Measurements from ENCODE around the gene CASP8. TPM values are rescaled to one million over a fixed set of nuclear protein-coding genes. Genes with fewer than 3 reads are reported as not detected.

Gene CASP8
- total RNA-seq, 1 experiment from 2014 or later, result 14.4 TPM

DNA sequence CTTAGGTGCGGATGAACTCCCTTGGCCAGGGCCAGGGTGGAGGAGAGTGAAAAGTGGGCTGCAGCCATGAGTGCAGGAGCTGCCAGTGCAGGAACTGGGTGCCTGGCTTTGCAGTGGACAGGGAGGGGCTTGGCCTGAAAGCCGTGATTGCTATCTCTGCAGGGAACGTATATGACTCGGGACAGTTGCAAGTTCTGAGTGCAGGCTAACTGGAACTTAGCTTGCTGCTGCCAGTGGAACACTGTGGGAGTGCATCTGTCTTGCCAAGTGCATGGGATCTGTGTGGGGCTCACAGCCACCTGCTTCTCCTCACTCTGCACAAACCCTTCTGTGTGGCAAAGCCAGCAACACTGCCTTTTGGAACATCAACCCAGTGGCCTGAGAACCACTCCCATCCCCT, 59.9 kb downstream of the CASP8 start:
- no peaks in the 10 kb centered on the region for H3K27me3 ChIP-seq
- H3K4me3 ChIP-seq, result no peak overlapping the region
- DNase-seq, result peak in 1 of 2 experiments; percentile 16
- no peaks in the 10 kb centered on the region for H3K36me3 ChIP-seq
- peaks cover 3% of the 10 kb centered on the region; the same call in 1 of the 2 replicates for H3K4me1 ChIP-seq
- H3K9me3 ChIP-seq (replicated peaks), result peaks cover 5% of the 10 kb centered on the region; the same call in 1 of the 2 replicates
- no peak overlapping the region for H3K27ac ChIP-seq

- H3K36me3 ChIP-seq, result no peaks in the 10 kb centered on the region
- peaks cover 5% of the 10 kb centered on the region; the same call in 1 of the 2 replicates for H3K9me3 ChIP-seq (replicated peaks)
- H3K4me3 ChIP-seq, result no peak overlapping the region
- no peak overlapping the region for H3K27ac ChIP-seq
- peak; percentile 56 to 67 for DNase-seq
- H3K27me3 ChIP-seq, result no peaks in the 10 kb centered on the region
- H3K4me1 ChIP-seq, result peaks cover 3% of the 10 kb centered on the region; the same call in 1 of the 2 replicates
Observed at GRCh38 chr2:201320701-201321100, 60.4 kb downstream of the CASP8 start.

GRCh38 chr2:201322772-201323171, 62.4 kb downstream of the CASP8 start:
- no peak for DNase-seq
- peaks cover 3% of the 10 kb centered on the region; the same call in 1 of the 2 replicates for H3K4me1 ChIP-seq
- no peaks in the 10 kb centered on the region for H3K27me3 ChIP-seq
- peaks cover 5% of the 10 kb centered on the region; the same call in 1 of the 2 replicates for H3K9me3 ChIP-seq (replicated peaks)
- H3K4me3 ChIP-seq, result no peak overlapping the region
- no peaks in the 10 kb centered on the region for H3K36me3 ChIP-seq
- H3K27ac ChIP-seq, result no peak overlapping the region

GRCh38 chr2:201327678-201328077, 67.3 kb downstream of the CASP8 start:
- Histone ChIP-seq H3K4me1 (no peaks in the 10 kb centered on the region), H3K27me3 (no peaks in the 10 kb centered on the region), H3K36me3 (no peaks in the 10 kb centered on the region), H3K27ac (no peak overlapping the region), H3K9me3 (replicated peaks) (peaks cover 5% of the 10 kb centered on the region; the same call in 1 of the 2 replicates), H3K4me3 (no peak overlapping the region)
- DNase-seq, result no peak

- DNase-seq, result no peak
- no peaks in the 10 kb centered on the region for H3K27me3 ChIP-seq
- H3K27ac ChIP-seq, result no peak overlapping the region
- no peaks in the 10 kb centered on the region for H3K9me3 ChIP-seq (replicated peaks)
- no peak overlapping the region for H3K4me3 ChIP-seq
- no peaks in the 10 kb centered on the region for H3K36me3 ChIP-seq
- no peaks in the 10 kb centered on the region for H3K4me1 ChIP-seq
Observed at GRCh38 chr2:201329409-201329808, 69.1 kb downstream of the CASP8 start.

Other genes with a start within 250 kb of the CASP8 start
- gene HYCC2, start 188.9 kb upstream of the CASP8 start, total RNA-seq (2014; rRNA removed; shearing (Covaris generic)), result 6.6 and 9.3 TPM in 2 replicates
- gene NDUFB3, start 188.5 kb upstream of the CASP8 start, total RNA-seq (2014; rRNA removed; shearing (Covaris generic)), result 126 and 138 TPM in 2 replicates
- gene CFLAR, start 144.4 kb upstream of the CASP8 start, total RNA-seq (2014; rRNA removed; shearing (Covaris generic)), result 13.6 TPM in 2 replicates
- gene CASP10, start 77.4 kb upstream of the CASP8 start, total RNA-seq (2014; rRNA removed; shearing (Covaris generic)), result 1.0 and 1.1 TPM in 2 replicates
- gene FLACC1, start 96.8 kb downstream of the CASP8 start, total RNA-seq (2014; rRNA removed; shearing (Covaris generic)), result 0.55 and 0.71 TPM in 2 replicates
- 14.8 and 15.3 TPM in 2 replicates for gene TRAK2, start 190.9 kb downstream of the CASP8 start, total RNA-seq (2014; rRNA removed; shearing (Covaris generic))
- gene STRADB, start 191.2 kb downstream of the CASP8 start, total RNA-seq (2014; rRNA removed; shearing (Covaris generic)), result 26.5 and 27.6 TPM in 2 replicates

Measured in SJCRH30 (cell line).